ENCODE measurements around the gene RTKN2. TPM values are rescaled to one million over a fixed set of nuclear protein-coding genes. Genes with fewer than 3 reads are reported as not detected.

Gene RTKN2
- total and polyA plus RNA-seq, 4 donors: 0.05 to 0.93 (median 0.17) TPM; not detected in 1

GRCh38 chr10:62261666-62262065, 7.0 kb downstream of the RTKN2 start:
- H3K9ac ChIP-seq (ENCODE audit: low read depth in 1 of 2, low read length in 2 of 2): no peak overlapping the region
- TF ChIP-seq FOXA1 (IDR thresholded peaks at IDR 0.05) (no peak), RXRA (IDR thresholded peaks at IDR 0.05) (no peak), SP1 (IDR thresholded peaks at IDR 0.05) (no peak), JUND (IDR thresholded peaks at IDR 0.05) (no peak), FOXA2 (IDR thresholded peaks at IDR 0.05) (no peak), TAF1 (conservative IDR thresholded peaks at IDR 0.05) (no peak), YY1 (IDR thresholded peaks at IDR 0.05) (no peak), NR2F2 (IDR thresholded peaks at IDR 0.05) (no peak), EGR1 (IDR thresholded peaks at IDR 0.05; ENCODE audit: low read depth in 2 of 2) (no peak), GABPA (IDR thresholded peaks at IDR 0.05 in 1 of 2, conservative IDR thresholded peaks at IDR 0.05 in 1 of 2) (no peak), HNF4G (IDR thresholded peaks at IDR 0.05) (no peak), ATF3 (IDR thresholded peaks at IDR 0.05) (no peak), HNF4A (conservative IDR thresholded peaks at IDR 0.05) (no peak), RAD21 (IDR thresholded peaks at IDR 0.05) (no peak)
- TF ChIP-seq, protein P1, sequence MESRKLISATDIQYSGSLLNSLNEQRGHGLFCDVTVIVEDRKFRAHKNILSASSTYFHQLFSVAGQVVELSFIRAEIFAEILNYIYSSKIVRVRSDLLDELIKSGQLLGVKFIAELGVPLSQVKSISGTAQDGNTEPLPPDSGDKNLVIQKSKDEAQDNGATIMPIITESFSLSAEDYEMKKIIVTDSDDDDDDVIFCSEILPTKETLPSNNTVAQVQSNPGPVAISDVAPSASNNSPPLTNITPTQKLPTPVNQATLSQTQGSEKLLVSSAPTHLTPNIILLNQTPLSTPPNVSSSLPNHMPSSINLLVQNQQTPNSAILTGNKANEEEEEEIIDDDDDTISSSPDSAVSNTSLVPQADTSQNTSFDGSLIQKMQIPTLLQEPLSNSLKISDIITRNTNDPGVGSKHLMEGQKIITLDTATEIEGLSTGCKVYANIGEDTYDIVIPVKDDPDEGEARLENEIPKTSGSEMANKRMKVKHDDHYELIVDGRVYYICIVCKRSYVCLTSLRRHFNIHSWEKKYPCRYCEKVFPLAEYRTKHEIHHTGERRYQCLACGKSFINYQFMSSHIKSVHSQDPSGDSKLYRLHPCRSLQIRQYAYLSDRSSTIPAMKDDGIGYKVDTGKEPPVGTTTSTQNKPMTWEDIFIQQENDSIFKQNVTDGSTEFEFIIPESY (IDR thresholded peaks at IDR 0.05): no peak
- TF ChIP-seq, protein P2, sequence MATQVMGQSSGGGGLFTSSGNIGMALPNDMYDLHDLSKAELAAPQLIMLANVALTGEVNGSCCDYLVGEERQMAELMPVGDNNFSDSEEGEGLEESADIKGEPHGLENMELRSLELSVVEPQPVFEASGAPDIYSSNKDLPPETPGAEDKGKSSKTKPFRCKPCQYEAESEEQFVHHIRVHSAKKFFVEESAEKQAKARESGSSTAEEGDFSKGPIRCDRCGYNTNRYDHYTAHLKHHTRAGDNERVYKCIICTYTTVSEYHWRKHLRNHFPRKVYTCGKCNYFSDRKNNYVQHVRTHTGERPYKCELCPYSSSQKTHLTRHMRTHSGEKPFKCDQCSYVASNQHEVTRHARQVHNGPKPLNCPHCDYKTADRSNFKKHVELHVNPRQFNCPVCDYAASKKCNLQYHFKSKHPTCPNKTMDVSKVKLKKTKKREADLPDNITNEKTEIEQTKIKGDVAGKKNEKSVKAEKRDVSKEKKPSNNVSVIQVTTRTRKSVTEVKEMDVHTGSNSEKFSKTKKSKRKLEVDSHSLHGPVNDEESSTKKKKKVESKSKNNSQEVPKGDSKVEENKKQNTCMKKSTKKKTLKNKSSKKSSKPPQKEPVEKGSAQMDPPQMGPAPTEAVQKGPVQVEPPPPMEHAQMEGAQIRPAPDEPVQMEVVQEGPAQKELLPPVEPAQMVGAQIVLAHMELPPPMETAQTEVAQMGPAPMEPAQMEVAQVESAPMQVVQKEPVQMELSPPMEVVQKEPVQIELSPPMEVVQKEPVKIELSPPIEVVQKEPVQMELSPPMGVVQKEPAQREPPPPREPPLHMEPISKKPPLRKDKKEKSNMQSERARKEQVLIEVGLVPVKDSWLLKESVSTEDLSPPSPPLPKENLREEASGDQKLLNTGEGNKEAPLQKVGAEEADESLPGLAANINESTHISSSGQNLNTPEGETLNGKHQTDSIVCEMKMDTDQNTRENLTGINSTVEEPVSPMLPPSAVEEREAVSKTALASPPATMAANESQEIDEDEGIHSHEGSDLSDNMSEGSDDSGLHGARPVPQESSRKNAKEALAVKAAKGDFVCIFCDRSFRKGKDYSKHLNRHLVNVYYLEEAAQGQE (IDR thresholded peaks at IDR 0.05): no peak
- TF ChIP-seq, protein P3, sequence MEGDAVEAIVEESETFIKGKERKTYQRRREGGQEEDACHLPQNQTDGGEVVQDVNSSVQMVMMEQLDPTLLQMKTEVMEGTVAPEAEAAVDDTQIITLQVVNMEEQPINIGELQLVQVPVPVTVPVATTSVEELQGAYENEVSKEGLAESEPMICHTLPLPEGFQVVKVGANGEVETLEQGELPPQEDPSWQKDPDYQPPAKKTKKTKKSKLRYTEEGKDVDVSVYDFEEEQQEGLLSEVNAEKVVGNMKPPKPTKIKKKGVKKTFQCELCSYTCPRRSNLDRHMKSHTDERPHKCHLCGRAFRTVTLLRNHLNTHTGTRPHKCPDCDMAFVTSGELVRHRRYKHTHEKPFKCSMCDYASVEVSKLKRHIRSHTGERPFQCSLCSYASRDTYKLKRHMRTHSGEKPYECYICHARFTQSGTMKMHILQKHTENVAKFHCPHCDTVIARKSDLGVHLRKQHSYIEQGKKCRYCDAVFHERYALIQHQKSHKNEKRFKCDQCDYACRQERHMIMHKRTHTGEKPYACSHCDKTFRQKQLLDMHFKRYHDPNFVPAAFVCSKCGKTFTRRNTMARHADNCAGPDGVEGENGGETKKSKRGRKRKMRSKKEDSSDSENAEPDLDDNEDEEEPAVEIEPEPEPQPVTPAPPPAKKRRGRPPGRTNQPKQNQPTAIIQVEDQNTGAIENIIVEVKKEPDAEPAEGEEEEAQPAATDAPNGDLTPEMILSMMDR (IDR thresholded peaks at IDR 0.05; ENCODE audit: low read depth, low read length, missing input control): no peak
- TF ChIP-seq, protein P4, sequence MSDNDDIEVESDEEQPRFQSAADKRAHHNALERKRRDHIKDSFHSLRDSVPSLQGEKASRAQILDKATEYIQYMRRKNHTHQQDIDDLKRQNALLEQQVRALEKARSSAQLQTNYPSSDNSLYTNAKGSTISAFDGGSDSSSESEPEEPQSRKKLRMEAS (IDR thresholded peaks at IDR 0.05): no peak
- DNase-seq (ENCODE audit: low spot score): no peak
- H3K36me3 ChIP-seq (ENCODE audit: control insufficient read depth in 4 of 4, insufficient read depth in 3 of 4, low read depth in 1 of 4, low read length in 3 of 4): no peaks in the 10 kb centered on the region
- H3K4me3 ChIP-seq (ENCODE audit: low read depth in 1 of 3, low read length in 3 of 3): no peak overlapping the region
- H3K27ac ChIP-seq (ENCODE audit: low read depth in 1 of 2, low read length in 2 of 2): no peak overlapping the region
- no peaks in the 10 kb centered on the region for H3K27me3 ChIP-seq (ENCODE audit: control insufficient read depth in 4 of 4, insufficient read depth in 4 of 4, low read length in 3 of 4)
- no peaks in the 10 kb centered on the region for H3K4me1 ChIP-seq (ENCODE audit: control insufficient read depth in 4 of 4, insufficient read depth in 4 of 4, low read length in 3 of 4)
- no peaks in the 10 kb centered on the region for H3K9me3 ChIP-seq (ENCODE audit: control insufficient read depth in 4 of 4, low read length in 3 of 4)

Data from liver (tissue), 9 donors.